ENCODE data around the gene TXNDC11.
A peak's percentile ranks its signal among the peaks of the same experiment; 100 is the strongest.

GRCh38 chr16:11681976-11682654, 60.5 kb downstream of the TXNDC11 start:
- TF ChIP-seq POLR2AphosphoS5 (IDR thresholded peaks at IDR 0.05; ENCODE audit: low read depth, low read length), result peak; percentile 23; the same call in 1 of the 2 replicates
- no peak for TF ChIP-seq POLR2A (IDR thresholded peaks at IDR 0.05; ENCODE audit: low read depth, low read length)
- peak; percentile 98 for TF ChIP-seq SPI1 (IDR thresholded peaks at IDR 0.05; ENCODE audit: low read depth, low read length)

Measured in GM12891 (cell line).